H1 (cell line): ENCODE measurements around the gene OR2H2. TPM values are rescaled to one million over a fixed set of nuclear protein-coding genes. Genes with fewer than 3 reads are reported as not detected.

ENCODE experiments used
- CTCF ChIA-PET: fragments of 300-600 bp; sonication (Branson Sonifier 250); formaldehyde crosslinking; loops from one replicate; lab custom pipeline; 2021; ENCODE audit not compliant: partially characterized antibody; lab: Charles Lee
- POLR2A ChIA-PET: fragments of 300-600 bp; sonication (Branson Sonifier 250); formaldehyde crosslinking; loops from one replicate; lab custom pipeline; 2021; ENCODE audit warnings: inconsistent platforms; ENCODE audit not compliant: partially characterized antibody; lab: Charles Lee
- DNase-seq, 2 experiments: peaks; one replicate each; pipeline versions ENCODE4 v3.0.0 to v3.0.0-alpha.2; 2010 to 2022; ENCODE audit warnings: low spot score in 2 of 2, low read depth in 1 of 2, mixed read lengths in 1 of 2
- FAIRE-seq: peaks from 2 replicates; lab custom pipeline; 2011; peaks lifted over from hg19 to GRCh38; lab: Jason Lieb, UNC
- H2AFZ ChIP-seq: 2 replicates; pipeline ENCODE4 v1.8.1; 2012; ENCODE audit warnings: low read length, inconsistent platforms
- H2AK5ac ChIP-seq: 2 replicates; pipeline ENCODE4 v1.6.1; 2013; ENCODE audit warnings: low read depth, low read length
- H2BK120ac ChIP-seq: replicated peaks from 2 replicates; pipeline ENCODE3; 2013; ENCODE audit warnings: low read depth, low read length, inconsistent platforms
- H2BK12ac ChIP-seq: 2 replicates; pipeline ENCODE4 v1.6.1; 2013; ENCODE audit warnings: low read depth, low read length
- H2BK15ac ChIP-seq: 2 replicates; pipeline ENCODE4 v1.6.1; 2013; ENCODE audit warnings: low read length
- H2BK20ac ChIP-seq: 2 replicates; pipeline ENCODE4 v1.6.1; 2013; ENCODE audit warnings: low read length
- H2BK5ac ChIP-seq: 2 replicates; pipeline ENCODE4 v1.6.1; 2013; ENCODE audit warnings: low read depth, low read length
- H3K14ac ChIP-seq: 2 replicates; pipeline ENCODE4 v1.6.1; 2013; ENCODE audit warnings: inconsistent platforms; ENCODE audit not compliant: insufficient read length
- H3K18ac ChIP-seq: 2 replicates; pipeline ENCODE4 v1.6.1; 2013; ENCODE audit warnings: low read length; ENCODE audit errors: extremely low read depth
- H3K23ac ChIP-seq: 2 replicates; pipeline ENCODE4 v1.6.1; 2013; ENCODE audit warnings: inconsistent platforms; ENCODE audit not compliant: insufficient read length
- H3K23me2 ChIP-seq: 2 replicates; pipeline ENCODE4 v1.6.1; 2013; ENCODE audit warnings: low read depth, low read length
- H3K27ac ChIP-seq: 2 replicates; pipeline ENCODE4 v1.6.1; 2011; ENCODE audit warnings: low read depth, low read length, inconsistent platforms
- H3K27me3 ChIP-seq, 4 experiments: replicated peaks in 1 of 4; 1 replicate in 1 of 4; 2 replicates in 3 of 4; pipeline versions ENCODE4 v1.6.1 to v1.8.1; 2011 to 2013; ENCODE audit warnings: low read length in 3 of 4, mild to moderate bottlenecking in 3 of 4, inconsistent platforms in 2 of 4, mixed read lengths in 2 of 4, moderate library complexity in 1 of 4; ENCODE audit not compliant: control insufficient read depth in 3 of 4, insufficient read depth in 3 of 4; ENCODE audit errors: extremely low read depth in 1 of 4
- H3K36me3 ChIP-seq, 4 experiments: 2 replicates each; pipeline versions ENCODE4 v1.6.1 to v1.8.1; 2011 to 2013; ENCODE audit warnings: mild to moderate bottlenecking in 4 of 4, low read length in 3 of 4, moderate library complexity in 2 of 4, control low read depth in 1 of 4, inconsistent platforms in 1 of 4; ENCODE audit not compliant: insufficient read depth in 4 of 4, control insufficient read depth in 2 of 4
- H3K4ac ChIP-seq: replicated peaks from 2 replicates; pipeline ENCODE3; 2013; ENCODE audit warnings: low read length, low read depth, mixed read lengths, inconsistent platforms; ENCODE audit not compliant: insufficient read length
- H3K4me1 ChIP-seq, 4 experiments: replicated peaks in 1 of 4; 1 replicate in 1 of 4; 2 replicates in 3 of 4; pipeline versions ENCODE4 v1.6.1 to v1.8.1; 2011 to 2013; ENCODE audit warnings: low read length in 3 of 4, inconsistent platforms in 2 of 4, mixed read lengths in 1 of 4; ENCODE audit not compliant: insufficient read depth in 4 of 4, control insufficient read depth in 3 of 4
- H3K4me2 ChIP-seq, 2 experiments: 2 replicates each; pipeline versions ENCODE4 v1.6.1 to v1.8.1; 2011 to 2013; ENCODE audit warnings: low read depth in 2 of 2, low read length in 2 of 2, control low read depth in 1 of 2, inconsistent platforms in 1 of 2, mild to moderate bottlenecking in 1 of 2; ENCODE audit not compliant: insufficient read depth in 1 of 2
- H3K4me3 ChIP-seq, 4 experiments: fragments of 200-600, 300-600 bp in 1 of 4; sonication (generic), shearing (Covaris generic), sonication (Bioruptor Twin) in 1 of 4; 2 replicates each; pipeline versions ENCODE4 v1.5.1 to v1.8.1; 2011 to 2016; ENCODE audit warnings: low read length in 4 of 4, low read depth in 3 of 4, control low read depth in 2 of 4, inconsistent platforms in 2 of 4, mild to moderate bottlenecking in 2 of 4, mixed read lengths in 1 of 4, moderate library complexity in 1 of 4; ENCODE audit not compliant: insufficient read depth in 2 of 4; ENCODE audit errors: extremely low read depth in 1 of 4
- H3K56ac ChIP-seq: replicated peaks from 2 replicates; pipeline ENCODE3; 2013; ENCODE audit warnings: low read depth, mild to moderate bottlenecking, mixed read lengths, low read length, inconsistent platforms; ENCODE audit not compliant: insufficient read length
- H3K79me1 ChIP-seq: 2 replicates; pipeline ENCODE4 v1.6.1; 2013; ENCODE audit warnings: low read depth, low read length, control low read depth
- H3K79me2 ChIP-seq, 2 experiments: 2 replicates each; pipeline versions ENCODE4 v1.6.1 to v1.8.1; 2012 to 2013; ENCODE audit warnings: low read length in 2 of 2, mild to moderate bottlenecking in 2 of 2, inconsistent platforms in 1 of 2; ENCODE audit not compliant: insufficient read depth in 2 of 2, control insufficient read depth in 1 of 2
- H3K9ac ChIP-seq, 4 experiments: replicated peaks in 1 of 4; 1 replicate in 1 of 4; 2 replicates in 3 of 4; pipeline versions ENCODE4 v1.6.1 to v1.8.1; 2011 to 2013; ENCODE audit warnings: low read depth in 3 of 4, low read length in 3 of 4, control low read depth in 2 of 4, mild to moderate bottlenecking in 2 of 4, moderate library complexity in 2 of 4, inconsistent platforms in 1 of 4; ENCODE audit errors: extremely low read depth in 1 of 4
- H3K9me3 ChIP-seq, 2 experiments: 2 replicates each; pipeline versions ENCODE4 v1.6.1 to v1.8.1; 2012 to 2013; ENCODE audit warnings: mild to moderate bottlenecking in 2 of 2, moderate library complexity in 2 of 2, control low read depth in 1 of 2, inconsistent platforms in 1 of 2, low read depth in 1 of 2, low read length in 1 of 2, mixed read lengths in 1 of 2; ENCODE audit not compliant: insufficient read depth in 2 of 2
- H4K20me1 ChIP-seq, 2 experiments: replicated peaks in 1 of 2; 2 replicates each; pipeline versions ENCODE3 to v1.8.1; 2011 to 2013; ENCODE audit warnings: inconsistent platforms in 2 of 2, low read length in 2 of 2, mild to moderate bottlenecking in 1 of 2; ENCODE audit not compliant: insufficient read depth in 2 of 2, control insufficient read depth in 1 of 2
- H4K5ac ChIP-seq: 2 replicates; pipeline ENCODE4 v1.6.1; 2013; ENCODE audit warnings: low read length, low read depth, mixed read lengths, inconsistent platforms; ENCODE audit not compliant: insufficient read length
- H4K8ac ChIP-seq: 2 replicates; pipeline ENCODE4 v1.8.0; 2013; ENCODE audit warnings: mild to moderate bottlenecking, moderate library complexity, low read length, inconsistent platforms; ENCODE audit not compliant: insufficient read depth; ENCODE audit errors: extremely low read depth
- H4K91ac ChIP-seq: replicated peaks from 2 replicates; pipeline ENCODE3; 2013; ENCODE audit warnings: low read length, mixed read lengths, inconsistent platforms; ENCODE audit not compliant: insufficient read length
- CHD1 ChIP-seq: IDR thresholded peaks from 2 replicates; pipeline ENCODE4 v1.6.1; 2012; ENCODE audit warnings: low read depth, low read length, improper control_type of control experiment
- FOSL1 ChIP-seq: IDR thresholded peaks from 2 replicates; pipeline ENCODE4 v1.6.1; 2011; ENCODE audit warnings: mild to moderate bottlenecking, low read depth, low read length, moderate library complexity; ENCODE audit not compliant: insufficient read depth
- JUND ChIP-seq: IDR thresholded peaks from 2 replicates; pipeline ENCODE4 v1.6.1; 2011; ENCODE audit warnings: mild to moderate bottlenecking, improper control_type of control experiment, low read length
- KDM4A ChIP-seq: IDR thresholded peaks from one replicate; pipeline ENCODE4 v1.7.1; 2012; ENCODE audit warnings: low read depth, mild to moderate bottlenecking, moderate library complexity, low read length, inconsistent platforms; ENCODE audit not compliant: severe bottlenecking
- KDM5A ChIP-seq: fragments of 200-600 bp; IDR thresholded peaks from 2 replicates; pipeline ENCODE4 v1.7.1; 2012; ENCODE audit warnings: mild to moderate bottlenecking, low read length, inconsistent platforms, mixed read lengths
- MAFK ChIP-seq: IDR thresholded peaks from 2 replicates; pipeline ENCODE4 v1.6.1; 2012; ENCODE audit warnings: low read depth, mild to moderate bottlenecking, improper control_type of control experiment, low read length
- NANOG ChIP-seq: IDR thresholded peaks from 2 replicates; pipeline ENCODE4 v1.6.1; 2011; ENCODE audit warnings: low read length, low read depth, mild to moderate bottlenecking, inconsistent platforms; ENCODE audit not compliant: insufficient read depth, poor library complexity, severe bottlenecking
- RNF2 ChIP-seq: fragments of 200-900, 300-1000 bp; sonication (generic); IDR thresholded peaks from 2 replicates; pipeline ENCODE4 v1.7.1; 2016; ENCODE audit warnings: borderline replicate concordance, low read depth, mild to moderate bottlenecking, antibody characterized with exemption, low read length; ENCODE audit not compliant: poor library complexity, severe bottlenecking; ENCODE audit errors: missing control alignments
- RXRA ChIP-seq: IDR thresholded peaks from 2 replicates; pipeline ENCODE4 v1.6.1; 2011; ENCODE audit warnings: low read depth, mild to moderate bottlenecking, low read length, moderate library complexity; ENCODE audit not compliant: insufficient read depth
- SRF ChIP-seq: IDR thresholded peaks from 2 replicates; pipeline ENCODE4 v1.6.1; 2011; ENCODE audit warnings: mild to moderate bottlenecking, low read depth, low read length, moderate library complexity
- SUZ12 ChIP-seq: fragments of 200-600 bp; sonication (generic); IDR thresholded peaks from 2 replicates; pipeline ENCODE4 v1.6.1; 2012; ENCODE audit warnings: mild to moderate bottlenecking, inconsistent platforms, low read length, moderate library complexity, mixed read lengths
- TAF1 ChIP-seq: IDR thresholded peaks from 2 replicates; pipeline ENCODE4 v1.6.1; 2011; ENCODE audit warnings: mild to moderate bottlenecking, low read depth, low read length
- YY1 ChIP-seq: IDR thresholded peaks from 2 replicates; pipeline ENCODE4 v1.6.1; 2011; ENCODE audit warnings: low read depth, mild to moderate bottlenecking, low read length
- WGBS, 2 experiments: shearing (Covaris generic) in 1 of 2; methylation state at CpG; one replicate each; pipeline versions ENCODE4 v1.1.6 to v1.1.7; 2013 to 2015; ENCODE audit warnings: low lambda C conversion rate in 2 of 2, mixed read lengths in 2 of 2, inconsistent platforms in 1 of 2, low coverage in 1 of 2, missing lambda C conversion rate in 1 of 2; ENCODE audit not compliant: insufficient replicate concordance in 2 of 2, insufficient coverage in 1 of 2, insufficient read length in 1 of 2; ENCODE audit errors: extremely low coverage in 1 of 2, missing lambda C conversion rate in 1 of 2; 5-methylcytosine and 5-hydroxymethylcytosine counted together
- polyA plus RNA-seq, 7 experiments: library from polyadenylated mRNA; depleted of rRNA in 3 of 7; stranded (reverse) in 5 of 7; unstranded in 2 of 7; fragments of >200 nt in 5 of 7; fragments of 200-250 nt in 2 of 7; gene quantifications; 1 replicate in 5 of 7; 2 replicates in 1 of 7; 4 replicates in 1 of 7; pipeline versions ENCODE4 v1.2.1 to v1.2.3, GENCODE V29; 2011 to 2013; ENCODE audit warnings: missing spikeins in 2 of 7, mixed read lengths in 2 of 7
- total RNA-seq: library from RNA; stranded (reverse); fragmentation: NEBNext Ultra II Directional; extraction: Animal tissue kit (Norgen Biotek cat#: 25700); gene quantifications from 2 replicates; pipeline ENCODE4 v1.2.1, GENCODE V29; 2021

OR2H2 gene
- total and polyA plus RNA-seq, 2 of the 8 experiments (the other 6 are each of a cell fraction or from before 2014, with no cell fraction given) = not detected

DNA sequence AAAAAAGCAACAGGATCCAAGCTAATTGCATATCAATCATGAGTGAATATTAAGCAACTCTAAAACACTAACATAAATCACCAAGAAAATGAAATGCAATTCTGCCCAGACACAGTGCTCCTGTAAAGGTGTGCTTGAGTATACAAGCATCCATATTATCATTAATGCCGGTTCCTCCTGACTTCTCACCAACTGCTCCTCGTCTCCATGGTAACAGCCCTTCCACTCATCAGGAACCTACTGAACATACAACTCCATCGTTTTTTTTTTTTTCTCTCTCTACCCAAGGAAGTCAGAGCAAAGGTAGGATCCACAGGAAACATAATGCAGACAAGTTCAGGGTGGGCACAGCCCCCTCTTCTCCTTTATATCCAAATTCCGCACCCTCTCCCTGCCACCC, 35.7 kb downstream of the OR2H2 start:
- no peak overlapping the region for H4K5ac ChIP-seq
- H2AK5ac ChIP-seq = no peak overlapping the region
- no peaks in the 10 kb centered on the region for H3K9me3 ChIP-seq
- peaks cover 38 to 72% (median 62%) of the 10 kb centered on the region in 4 experiments for H3K36me3 ChIP-seq
- no peak overlapping the region for H3K18ac ChIP-seq
- no peak overlapping the region for H2BK12ac ChIP-seq
- no peak overlapping the region for H3K4ac ChIP-seq
- no peak for TF ChIP-seq RXRA
- no peak for TF ChIP-seq CHD1
- TF ChIP-seq SUZ12 = no peak
- no peak for TF ChIP-seq KDM4A
- TF ChIP-seq MAFK = no peak
- TF ChIP-seq SRF = no peak
- no peak for TF ChIP-seq FOSL1
- no peak for TF ChIP-seq NANOG
- TF ChIP-seq KDM5A = no peak
- TF ChIP-seq TAF1 = no peak
- no peak for TF ChIP-seq JUND
- TF ChIP-seq RNF2 = no peak
- no peak for TF ChIP-seq YY1
- no peak overlapping the region for H2AFZ ChIP-seq
- peaks cover 7 to 10% of the 10 kb centered on the region in 2 experiments for H4K20me1 ChIP-seq
- H2BK20ac ChIP-seq = no peak overlapping the region
- H3K56ac ChIP-seq = no peak overlapping the region
- no peak overlapping the region for H4K91ac ChIP-seq
- no peak overlapping the region for H2BK15ac ChIP-seq
- no peaks in the 10 kb centered on the region for H3K27me3 ChIP-seq
- DNase-seq (no peak), FAIRE-seq (no peak)
- 73% methylated on average over 4 of the region's 4 CpGs; no CpG with 5 or more reads in 1 of the 2 experiments for WGBS, 2 experiments
- CTCF ChIA-PET = interaction anchor here (0.6 to 1.4 kb wide), 5 partner anchors 18 to 253 kb away, joined by 3 to 4 read pairs (median 4); no protein-coding TSS in a partner anchor
- peaks cover 4% of the 10 kb centered on the region; the same call in 1 of the 2 replicates for H3K23me2 ChIP-seq
- H3K4me2 ChIP-seq = no peak overlapping the region
- no peak overlapping the region for H2BK120ac ChIP-seq
- H3K9ac ChIP-seq = no peak overlapping the region
- no peak overlapping the region for H3K23ac ChIP-seq
- no peak overlapping the region for H3K27ac ChIP-seq
- H3K79me2 ChIP-seq = peaks cover 4 to 23% of the 10 kb centered on the region in 2 experiments; a peak in 3 of 4 replicates
- no peak overlapping the region for H2BK5ac ChIP-seq
- POLR2A ChIA-PET = interaction anchor here (0.8 to 1.6 kb wide), 5 partner anchors 8 to 17 kb away, joined by 3 to 8 read pairs (median 5); no protein-coding TSS in a partner anchor
- no peak overlapping the region for H3K14ac ChIP-seq
- H3K79me1 ChIP-seq = peaks cover 6% of the 10 kb centered on the region
- H3K4me3 ChIP-seq = no peak overlapping the region
- H3K4me1 ChIP-seq = peaks cover 0 to 26% (median 19%) of the 10 kb centered on the region in 4 experiments; a peak in 6 of 7 replicates
- no peak overlapping the region for H4K8ac ChIP-seq
